Measurements from ENCODE around the gene TMEM255B. TPM values are rescaled to one million over a fixed set of nuclear protein-coding genes. Genes with fewer than 3 reads are reported as not detected.

The TMEM255B gene
- total RNA-seq (1 to 10 TPM in 4 of 5 experiments, under 1 TPM in 1; 0.62 to 3.3 (median 1.6) TPM), polyA plus RNA-seq (under 1 TPM in 1 of 2 donors, not detected in 1; 0.08 TPM), total RNA-seq (1.7 reads per million, percentile 7 among the genes with 10 or more reads in this experiment)

- no peak within 1 kb of the TSS for H3K27ac ChIP-seq (ENCODE audit: low read depth, low read length)
Measured at GRCh38 chr13:113758651-113759524, at the start of gene TMEM255B. TMEM255B (plus strand) TSS chr13:113759226; CDS start chr13:113759270, 44 bp downstream.

GRCh38 chr13:113722921-113723320, 36.1 kb upstream of the TMEM255B start:
- H3K4me3 ChIP-seq (ENCODE audit: low read length), result no peak overlapping the region
- DNase-seq, result no peak
- ATAC-seq, result no peak
- Mint-ChIP-seq H3K4me1 (peaks cover 0 to 23% (median 13%) of the 10 kb centered on the region in 7 donors), H3K9me3 (peaks cover 0 to 7% (median 0%) of the 10 kb centered on the region in 11 donors), H3K27me3 (no peaks in the 10 kb centered on the region), H3K27ac (peak overlapping the region in 5 of 9 donors; percentile 65 to 94 (median 87)), H3K4me3 (peak overlapping the region in 6 of 10 donors; percentile 15 to 65 (median 42)), H3K36me3 (no peaks in the 10 kb centered on the region)
- peaks cover 3 to 20% of the 10 kb centered on the region in 2 donors for H3K4me1 ChIP-seq (ENCODE audit: control insufficient read depth in 2 of 2, insufficient read depth in 2 of 2, low read length in 2 of 2)
- no peak overlapping the region for H3K27ac ChIP-seq (ENCODE audit: low read depth, low read length)
- no peaks in the 10 kb centered on the region for H3K36me3 ChIP-seq (ENCODE audit: control insufficient read depth in 2 of 3, insufficient read depth in 3 of 3, low read length in 3 of 3)
- POLR2A ChIA-PET, result interaction anchor here (0.5 to 0.6 kb wide), 2 partner anchors 116 to 354 kb away, joined by 3 read pairs; no protein-coding TSS in a partner anchor
- H3K9me3 ChIP-seq (ENCODE audit: control insufficient read depth in 2 of 3, low read length in 3 of 3), result no peaks in the 10 kb centered on the region
- CTCF ChIA-PET, result no interaction called here
- intact Hi-C loops (cut with micrococcal nuclease), result no loop called here
- H3K27me3 ChIP-seq (ENCODE audit: control insufficient read depth in 2 of 2, insufficient read depth in 2 of 2, low read length in 2 of 2), result no peaks in the 10 kb centered on the region

More at GRCh38 chr13:113758651-113759524, at the start of gene TMEM255B:
- H3K27ac Mint-ChIP-seq, result peak within 1 kb of the TSS in 4 of 9 donors; percentile 35 to 84 (median 59)
- H3K4me3 Mint-ChIP-seq, result peak within 1 kb of the TSS; percentile 84 to 97 (median 92)
- ChIA-PET POLR2A (no interaction called here), CTCF (no interaction called here)
- no peaks in the 10 kb centered on the region for H3K36me3 Mint-ChIP-seq
- ATAC-seq (peak; percentile 93), DNase-seq (peak; percentile 35 to 80 (median 62))
- peaks cover 0 to 4% (median 0%) of the 10 kb centered on the region in 11 donors for H3K9me3 Mint-ChIP-seq
- Histone ChIP-seq H3K27me3 (ENCODE audit: control insufficient read depth in 2 of 2, insufficient read depth in 2 of 2, low read length in 2 of 2) (peaks cover 4 to 14% of the 10 kb centered on the region in 2 donors), H3K9me3 (ENCODE audit: control insufficient read depth in 2 of 3, low read length in 3 of 3) (no peaks in the 10 kb centered on the region), H3K36me3 (ENCODE audit: control insufficient read depth in 2 of 3, insufficient read depth in 3 of 3, low read length in 3 of 3) (no peaks in the 10 kb centered on the region), H3K4me1 (ENCODE audit: control insufficient read depth in 2 of 2, insufficient read depth in 2 of 2, low read length in 2 of 2) (peaks cover 6 to 14% of the 10 kb centered on the region in 2 donors), H3K4me3 (ENCODE audit: low read length) (peak within 1 kb of the TSS; percentile 62)
- H3K27me3 Mint-ChIP-seq, result peaks cover 37 to 63% (median 51%) of the 10 kb centered on the region in 5 donors
- H3K4me1 Mint-ChIP-seq, result peaks cover 13 to 21% (median 16%) of the 10 kb centered on the region in 7 donors
- intact Hi-C loops (cut with micrococcal nuclease), result loop anchor here in 1 of 2 donors (2.0 kb wide), 1 partner anchor 18 kb away; no protein-coding TSS in a partner anchor

- Mint-ChIP-seq H3K4me3 (peak overlapping the region in 8 of 10 donors; percentile 15 to 73 (median 48)), H3K9me3 (peaks cover 0 to 7% (median 0%) of the 10 kb centered on the region in 11 donors), H3K27me3 (peaks cover 0 to 2% (median 0%) of the 10 kb centered on the region in 5 donors), H3K4me1 (peaks cover 0 to 23% (median 13%) of the 10 kb centered on the region in 7 donors), H3K27ac (peak overlapping the region in 8 of 9 donors; percentile 71 to 95 (median 88)), H3K36me3 (no peaks in the 10 kb centered on the region)
- DNase-seq (no peak), ATAC-seq (no peak)
- Histone ChIP-seq H3K27me3 (ENCODE audit: control insufficient read depth in 2 of 2, insufficient read depth in 2 of 2, low read length in 2 of 2) (no peaks in the 10 kb centered on the region), H3K9me3 (ENCODE audit: control insufficient read depth in 2 of 3, low read length in 3 of 3) (no peaks in the 10 kb centered on the region), H3K36me3 (ENCODE audit: control insufficient read depth in 2 of 3, insufficient read depth in 3 of 3, low read length in 3 of 3) (no peaks in the 10 kb centered on the region), H3K27ac (ENCODE audit: low read depth, low read length) (no peak overlapping the region), H3K4me3 (ENCODE audit: low read length) (no peak overlapping the region), H3K4me1 (ENCODE audit: control insufficient read depth in 2 of 2, insufficient read depth in 2 of 2, low read length in 2 of 2) (peaks cover 3 to 20% of the 10 kb centered on the region in 2 donors)
- intact Hi-C loops (cut with micrococcal nuclease), result no loop called here
- ChIA-PET POLR2A (interaction anchor here (0.5 to 0.6 kb wide), 2 partner anchors 115 to 354 kb away, joined by 3 read pairs; no protein-coding TSS in a partner anchor), CTCF (no interaction called here)
Measured at GRCh38 chr13:113723410-113724015, 35.5 kb upstream of the TMEM255B start.

GRCh38 chr13:113724016-113724758, 34.8 kb upstream of the TMEM255B start:
- Mint-ChIP-seq H3K27me3 (peaks cover 0 to 8% (median 4%) of the 10 kb centered on the region in 5 donors), H3K4me1 (peaks cover 0 to 23% (median 13%) of the 10 kb centered on the region in 7 donors), H3K4me3 (peak overlapping the region; percentile 73 to 88 (median 84)), H3K36me3 (no peaks in the 10 kb centered on the region), H3K27ac (peak overlapping the region; percentile 87 to 96 (median 92)), H3K9me3 (peaks cover 0 to 7% (median 0%) of the 10 kb centered on the region in 11 donors)
- Histone ChIP-seq H3K4me3 (ENCODE audit: low read length) (peak overlapping the region; percentile 72), H3K4me1 (ENCODE audit: control insufficient read depth in 2 of 2, insufficient read depth in 2 of 2, low read length in 2 of 2) (peaks cover 3 to 20% of the 10 kb centered on the region in 2 donors), H3K36me3 (ENCODE audit: control insufficient read depth in 2 of 3, insufficient read depth in 3 of 3, low read length in 3 of 3) (no peaks in the 10 kb centered on the region), H3K9me3 (ENCODE audit: control insufficient read depth in 2 of 3, low read length in 3 of 3) (no peaks in the 10 kb centered on the region), H3K27me3 (ENCODE audit: control insufficient read depth in 2 of 2, insufficient read depth in 2 of 2, low read length in 2 of 2) (no peaks in the 10 kb centered on the region), H3K27ac (ENCODE audit: low read depth, low read length) (peak overlapping the region; percentile 65)
- intact Hi-C loops (cut with micrococcal nuclease), result no loop called here
- no peak for ATAC-seq
- ChIA-PET POLR2A (interaction anchor here (0.6 to 1.0 kb wide), 2 partner anchors 17 to 331 kb away, joined by 3 to 5 read pairs; no protein-coding TSS in a partner anchor), CTCF (interaction anchor here (0.6 to 0.9 kb wide), 2 partner anchors 58 to 505 kb away, joined by 3 read pairs; no protein-coding TSS in a partner anchor)
- DNase-seq, result no peak

- Mint-ChIP-seq H3K27me3 (peaks cover 0 to 10% (median 7%) of the 10 kb centered on the region in 5 donors), H3K36me3 (no peaks in the 10 kb centered on the region), H3K4me3 (peak overlapping the region; percentile 73 to 88 (median 84)), H3K27ac (peak overlapping the region; percentile 87 to 96 (median 92)), H3K4me1 (peaks cover 0 to 23% (median 13%) of the 10 kb centered on the region in 7 donors), H3K9me3 (peaks cover 0 to 7% (median 0%) of the 10 kb centered on the region in 11 donors)
- H3K27me3 ChIP-seq (ENCODE audit: control insufficient read depth in 2 of 2, insufficient read depth in 2 of 2, low read length in 2 of 2), result no peaks in the 10 kb centered on the region
- peak; percentile 97 for ATAC-seq
- H3K27ac ChIP-seq (ENCODE audit: low read depth, low read length), result peak overlapping the region; percentile 65
- intact Hi-C loops (cut with micrococcal nuclease), result no loop called here
- CTCF ChIA-PET, result interaction anchor here (0.6 to 0.9 kb wide), 3 partner anchors 59 to 541 kb away, joined by 3 to 4 read pairs (median 3); no protein-coding TSS in a partner anchor
- peak; percentile 84 to 98 (median 94) for DNase-seq
- POLR2A ChIA-PET, result interaction anchor here (1.0 kb wide), 1 partner anchor 16 kb away, joined by 3 read pairs; no protein-coding TSS in a partner anchor
- peaks cover 3 to 20% of the 10 kb centered on the region in 2 donors for H3K4me1 ChIP-seq (ENCODE audit: control insufficient read depth in 2 of 2, insufficient read depth in 2 of 2, low read length in 2 of 2)
- H3K4me3 ChIP-seq (ENCODE audit: low read length), result peak overlapping the region; percentile 72
- H3K9me3 ChIP-seq (ENCODE audit: control insufficient read depth in 2 of 3, low read length in 3 of 3), result no peaks in the 10 kb centered on the region
- H3K36me3 ChIP-seq (ENCODE audit: control insufficient read depth in 2 of 3, insufficient read depth in 3 of 3, low read length in 3 of 3), result no peaks in the 10 kb centered on the region
Measured at GRCh38 chr13:113724780-113725315, 34.2 kb upstream of the TMEM255B start.
